Uterus (tissue), 4 donors: ENCODE results near the gene BCAR1. TPM values are rescaled to one million over a fixed set of nuclear protein-coding genes. Genes with fewer than 3 reads are reported as not detected.
A peak's percentile ranks its signal among the peaks of the same experiment; 100 is the strongest.
"Not testable (repeated sequence)": the region's sequence is repeated elsewhere in the genome, so short reads cannot be mapped to it uniquely, and the experiment has no call there.

ENCODE experiments used
- DNase-seq, 2 donors: peaks; one replicate each; pipeline ENCODE4 v3.0.0-alpha.2; 2019 to 2020
- H3K27ac ChIP-seq, 2 donors: fragments of 200-600 bp; sonication (generic); 1 replicate in 1 of 2; 2 replicates in 1 of 2; pipeline ENCODE4 v1.5.1; 2016 to 2018
- H3K27me3 ChIP-seq, 2 donors: fragments of 200-600 bp; sonication (generic); one replicate each; pipeline ENCODE4 v1.5.1; 2018 to 2019; ENCODE audit warnings: control low read depth in 1 of 2
- H3K36me3 ChIP-seq, 2 donors: fragments of 200-600 bp; sonication (generic); one replicate each; pipeline ENCODE4 v1.5.1; 2019; ENCODE audit warnings: control low read depth in 1 of 2
- H3K4me1 ChIP-seq, 2 donors: fragments of 200-600 bp; sonication (generic); one replicate each; pipeline ENCODE4 v1.5.1; 2018 to 2019; ENCODE audit warnings: control low read depth in 1 of 2
- H3K4me3 ChIP-seq, 2 donors: fragments of 200-600 bp; sonication (generic); 1 replicate in 1 of 2; 2 replicates in 1 of 2; pipeline ENCODE4 v1.5.1; 2018 to 2019; ENCODE audit warnings: mild to moderate bottlenecking in 1 of 2
- H3K9me3 ChIP-seq, 2 donors: fragments of 200-600 bp; sonication (generic); one replicate each; pipeline ENCODE4 v1.5.1; 2019; ENCODE audit warnings: control low read depth in 1 of 2
- POLR2A ChIP-seq, 2 donors: fragments of 450-650 bp; IDR thresholded peaks; one replicate each; pipeline ENCODE4 v1.6.1; 2016; ENCODE audit warnings: antibody characterized with exemption in 2 of 2, mild to moderate bottlenecking in 1 of 2, moderate library complexity in 1 of 2
- intact Hi-C: fragments of 100-400 bp; cut with DNase I; formaldehyde crosslinking; loops from one replicate; pipeline ENCODE4 v1.15.1; 2023; ENCODE audit warnings: low total_unique reads
- total RNA-seq, 4 donors: library from RNA; depleted of rRNA in 3 of 4; stranded (reverse); fragments of >200 nt in 3 of 4; gene quantifications; one replicate each; pipeline versions ENCODE4 v1.1.0 to v1.2.4, GENCODE V29; 2014 to 2023
- TF ChIP-seq, protein P1 (sequence below), 4 experiments: fragments of 200-600 bp in 2 of 4; fragments of 450-650 bp in 2 of 4; sonication (generic) in 2 of 4; IDR thresholded peaks; one replicate each; pipeline ENCODE4 v1.5.1; 2016 to 2019; ENCODE audit warnings: antibody characterized with exemption in 4 of 4, mild to moderate bottlenecking in 2 of 4, moderate library complexity in 1 of 4
- donor health status: DM: yes; HTN: yes; CAD: no.

BCAR1 gene
- total RNA-seq, 4 donors from 2014 or later, result 42.8 to 104 (median 47.2) TPM

DNA sequence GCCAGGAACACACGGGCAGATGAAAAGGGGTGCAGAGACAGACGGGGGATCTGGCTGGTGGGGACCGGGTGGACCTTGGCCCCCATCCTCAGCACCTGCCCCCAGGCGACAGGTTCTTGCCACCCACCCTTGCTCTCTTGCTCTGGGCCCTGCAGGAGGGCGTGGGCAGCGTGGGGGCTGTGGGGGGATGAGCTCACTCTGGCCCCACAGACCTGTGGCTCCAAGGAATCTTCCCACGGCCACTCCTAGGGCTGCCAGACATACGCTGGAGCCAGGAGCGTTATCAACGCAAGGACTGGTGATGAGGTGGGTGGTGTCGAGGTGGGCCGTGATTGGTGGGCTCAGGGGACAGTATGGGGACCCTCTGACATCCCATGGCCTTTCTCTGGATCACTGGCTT is 26.3 kb downstream of the BCAR1 start:
- intact Hi-C loops, result no loop called here
- Histone ChIP-seq H3K4me3 (no peak overlapping the region), H3K27me3 (no peaks in the 10 kb centered on the region), H3K9me3 (no peaks in the 10 kb centered on the region), H3K27ac (no peak overlapping the region), H3K4me1 (no peaks in the 10 kb centered on the region), H3K36me3 (no peaks in the 10 kb centered on the region)
- DNase-seq, result peak in 1 of 2 donors; percentile 17
- TF ChIP-seq, protein P1, sequence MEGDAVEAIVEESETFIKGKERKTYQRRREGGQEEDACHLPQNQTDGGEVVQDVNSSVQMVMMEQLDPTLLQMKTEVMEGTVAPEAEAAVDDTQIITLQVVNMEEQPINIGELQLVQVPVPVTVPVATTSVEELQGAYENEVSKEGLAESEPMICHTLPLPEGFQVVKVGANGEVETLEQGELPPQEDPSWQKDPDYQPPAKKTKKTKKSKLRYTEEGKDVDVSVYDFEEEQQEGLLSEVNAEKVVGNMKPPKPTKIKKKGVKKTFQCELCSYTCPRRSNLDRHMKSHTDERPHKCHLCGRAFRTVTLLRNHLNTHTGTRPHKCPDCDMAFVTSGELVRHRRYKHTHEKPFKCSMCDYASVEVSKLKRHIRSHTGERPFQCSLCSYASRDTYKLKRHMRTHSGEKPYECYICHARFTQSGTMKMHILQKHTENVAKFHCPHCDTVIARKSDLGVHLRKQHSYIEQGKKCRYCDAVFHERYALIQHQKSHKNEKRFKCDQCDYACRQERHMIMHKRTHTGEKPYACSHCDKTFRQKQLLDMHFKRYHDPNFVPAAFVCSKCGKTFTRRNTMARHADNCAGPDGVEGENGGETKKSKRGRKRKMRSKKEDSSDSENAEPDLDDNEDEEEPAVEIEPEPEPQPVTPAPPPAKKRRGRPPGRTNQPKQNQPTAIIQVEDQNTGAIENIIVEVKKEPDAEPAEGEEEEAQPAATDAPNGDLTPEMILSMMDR (IDR thresholded peaks at IDR 0.05), result no peak
- no peak for TF ChIP-seq POLR2A (IDR thresholded peaks at IDR 0.05)

DNA sequence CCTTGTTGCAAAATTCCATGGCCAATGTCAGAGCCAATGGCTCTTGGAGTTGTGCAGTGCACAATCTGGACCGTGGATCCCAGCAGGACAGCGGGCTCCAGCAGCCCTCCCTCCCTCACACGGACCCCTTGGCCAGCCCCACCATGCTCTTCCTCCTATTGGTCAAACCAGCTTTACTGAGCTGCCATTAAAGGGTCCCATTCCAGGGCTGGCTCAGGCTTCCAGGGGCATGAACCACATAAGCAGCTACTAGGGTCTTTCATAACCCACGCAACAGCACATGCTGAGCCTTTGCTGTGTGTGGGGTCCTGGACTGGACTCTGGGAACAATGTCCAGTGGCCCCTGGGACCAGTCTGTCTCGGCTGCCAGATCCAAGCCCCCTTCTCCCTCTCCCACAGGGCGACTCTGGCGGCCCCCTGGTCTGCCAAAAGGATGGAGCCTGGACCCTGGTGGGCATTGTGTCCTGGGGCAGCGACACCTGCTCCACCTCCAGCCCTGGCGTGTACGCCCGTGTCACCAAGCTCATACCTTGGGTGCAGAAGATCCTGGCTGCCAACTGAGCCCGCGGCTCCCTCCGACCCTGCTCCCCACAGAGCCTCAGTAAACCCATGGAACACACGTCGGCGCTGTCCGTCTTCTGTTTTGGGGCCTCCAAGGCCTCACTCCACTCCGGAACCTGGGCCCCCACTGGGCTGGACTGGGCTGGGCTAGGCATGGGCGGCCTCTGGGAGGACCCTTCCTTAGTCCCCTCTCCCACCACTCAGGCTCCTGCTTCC is 26.9 kb downstream of the BCAR1 start:
- Histone ChIP-seq H3K36me3 (no peaks in the 10 kb centered on the region), H3K4me1 (no peaks in the 10 kb centered on the region), H3K4me3 (no peak overlapping the region), H3K27ac (no peak overlapping the region), H3K9me3 (no peaks in the 10 kb centered on the region), H3K27me3 (no peaks in the 10 kb centered on the region)
- TF ChIP-seq POLR2A (IDR thresholded peaks at IDR 0.05), result no peak
- peak in 1 of 2 donors; percentile 17 for DNase-seq
- intact Hi-C loops, result no loop called here

DNA sequence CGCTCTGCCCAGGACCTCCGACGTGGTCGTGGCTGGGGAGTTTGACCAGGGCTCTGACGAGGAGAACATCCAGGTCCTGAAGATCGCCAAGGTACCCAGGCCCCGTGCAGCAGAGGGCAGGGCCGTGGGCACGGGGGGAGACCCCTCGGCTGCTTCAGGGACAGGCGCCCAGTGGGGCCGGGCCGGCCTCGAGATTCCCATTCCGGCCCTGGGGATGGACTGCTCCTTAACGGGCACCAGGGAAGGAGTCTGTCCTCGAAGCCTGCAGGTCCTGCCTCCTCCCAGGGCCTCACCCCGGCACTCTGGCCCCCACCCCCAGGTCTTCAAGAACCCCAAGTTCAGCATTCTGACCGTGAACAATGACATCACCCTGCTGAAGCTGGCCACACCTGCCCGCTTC is 28.3 kb downstream of the BCAR1 start:
- H3K27me3 ChIP-seq, H3K4me3 ChIP-seq, H3K27ac ChIP-seq, H3K9me3 ChIP-seq, DNase-seq, H3K4me1 ChIP-seq, intact Hi-C loops, H3K36me3 ChIP-seq: not testable (repeated sequence)

DNA sequence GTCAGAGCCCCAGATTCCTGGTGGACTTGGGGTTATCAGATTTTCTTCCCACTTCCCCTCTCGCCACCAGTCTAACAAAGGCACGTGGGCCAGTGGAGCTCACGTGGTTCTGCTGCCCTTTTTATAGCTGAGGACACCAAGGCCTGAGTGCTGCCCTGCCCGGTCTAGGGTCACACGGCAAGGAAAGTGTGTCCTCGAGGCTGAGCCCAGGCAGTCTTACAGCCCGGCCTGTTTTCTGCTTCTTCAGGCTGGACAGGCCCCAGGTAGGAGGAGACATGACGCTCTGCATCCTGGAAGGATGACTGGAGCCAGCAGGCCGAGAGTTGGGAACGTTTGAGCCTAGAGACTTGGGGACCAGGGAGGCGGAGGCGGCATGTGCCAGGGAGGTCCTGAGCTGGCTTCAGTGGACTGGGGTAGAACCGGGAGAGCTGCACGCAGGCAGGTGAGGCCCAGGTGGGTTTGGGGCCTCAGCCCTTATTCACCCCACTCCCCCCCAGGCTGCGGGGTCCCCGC is 29.1 kb downstream of the BCAR1 start:
- peak; percentile 22 to 49 for DNase-seq
- no peak for TF ChIP-seq POLR2A (IDR thresholded peaks at IDR 0.05)
- TF ChIP-seq, protein P1 (IDR thresholded peaks at IDR 0.05), result no peak
- Histone ChIP-seq H3K4me3 (no peak overlapping the region), H3K27me3 (no peaks in the 10 kb centered on the region), H3K36me3 (no peaks in the 10 kb centered on the region), H3K9me3 (no peaks in the 10 kb centered on the region), H3K4me1 (no peaks in the 10 kb centered on the region), H3K27ac (no peak overlapping the region)
- intact Hi-C loops, result no loop called here

DNA sequence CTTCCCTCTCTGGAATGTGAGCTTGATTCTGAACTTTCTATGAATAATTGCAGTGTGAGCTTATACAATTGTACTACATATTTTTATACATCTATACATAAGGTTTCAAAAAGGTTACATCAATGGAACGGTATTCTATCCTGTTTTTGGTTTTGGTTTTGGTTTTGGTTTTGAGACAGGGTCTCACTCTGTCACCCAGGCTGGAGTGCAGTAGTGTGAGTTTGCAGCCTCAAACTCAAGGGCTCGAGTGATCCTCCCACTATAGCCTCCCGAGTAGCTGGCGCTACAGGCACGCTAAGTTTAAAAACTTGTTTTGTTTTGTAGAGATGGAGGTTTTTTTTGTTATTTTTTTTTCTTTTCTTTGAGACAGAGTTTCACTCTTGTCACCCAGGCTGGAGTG is 31.6 kb downstream of the BCAR1 start:
- H3K27ac ChIP-seq, result no peak overlapping the region

DNA sequence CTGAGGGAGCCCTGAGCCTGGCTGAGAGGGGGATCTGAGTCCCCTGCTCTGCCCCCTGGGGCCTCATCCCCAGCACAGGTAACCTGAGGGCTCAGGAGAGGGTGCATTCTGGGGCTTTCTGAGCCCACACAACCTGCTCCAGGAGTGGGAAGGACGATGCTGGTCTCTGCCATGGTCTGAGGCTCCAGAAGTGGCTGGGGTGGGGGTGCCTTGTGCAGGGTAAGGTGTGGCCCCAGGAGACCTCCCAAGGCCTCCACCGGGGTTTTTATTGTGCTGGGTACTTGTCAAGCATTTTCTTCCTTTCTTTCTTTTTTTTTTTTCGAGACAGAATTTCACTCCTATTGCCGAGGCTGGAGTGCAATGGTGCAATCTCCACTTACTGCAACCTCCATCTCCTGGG is 32.3 kb downstream of the BCAR1 start:
- no peak for DNase-seq
- H3K36me3 ChIP-seq, result no peaks in the 10 kb centered on the region
- no peaks in the 10 kb centered on the region for H3K27me3 ChIP-seq
- H3K27ac ChIP-seq, result no peak overlapping the region
- TF ChIP-seq, protein P1 (IDR thresholded peaks at IDR 0.05), result no peak
- TF ChIP-seq POLR2A (IDR thresholded peaks at IDR 0.05), result no peak
- no peaks in the 10 kb centered on the region for H3K9me3 ChIP-seq
- intact Hi-C loops, result no loop called here
- no peaks in the 10 kb centered on the region for H3K4me1 ChIP-seq
- H3K4me3 ChIP-seq, result no peak overlapping the region

More for the DNA sequence above, 31.6 kb downstream of the BCAR1 start:
- Histone ChIP-seq H3K9me3 (no peaks in the 10 kb centered on the region), H3K4me3 (no peak overlapping the region), H3K4me1 (no peaks in the 10 kb centered on the region), H3K36me3 (no peaks in the 10 kb centered on the region), H3K27me3 (no peaks in the 10 kb centered on the region)
- TF ChIP-seq, protein P1 (IDR thresholded peaks at IDR 0.05), result no peak
- no peak for TF ChIP-seq POLR2A (IDR thresholded peaks at IDR 0.05)
- no peak for DNase-seq
- intact Hi-C loops, result no loop called here
